ENCODE data around the gene TBC1D24. TPM values are rescaled to one million over a fixed set of nuclear protein-coding genes. Genes with fewer than 3 reads are reported as not detected.

TBC1D24 gene
- total RNA-seq, 4 donors from 2014 or later: 8.7 to 14.8 (median 9.9) TPM

GRCh38 chr16:2485811-2486507 lies 11.0 kb downstream of the TBC1D24 start:
- H3K9me3 ChIP-seq: no peaks in the 10 kb centered on the region
- H3K27ac ChIP-seq: no peak overlapping the region
- TF ChIP-seq, protein P1, sequence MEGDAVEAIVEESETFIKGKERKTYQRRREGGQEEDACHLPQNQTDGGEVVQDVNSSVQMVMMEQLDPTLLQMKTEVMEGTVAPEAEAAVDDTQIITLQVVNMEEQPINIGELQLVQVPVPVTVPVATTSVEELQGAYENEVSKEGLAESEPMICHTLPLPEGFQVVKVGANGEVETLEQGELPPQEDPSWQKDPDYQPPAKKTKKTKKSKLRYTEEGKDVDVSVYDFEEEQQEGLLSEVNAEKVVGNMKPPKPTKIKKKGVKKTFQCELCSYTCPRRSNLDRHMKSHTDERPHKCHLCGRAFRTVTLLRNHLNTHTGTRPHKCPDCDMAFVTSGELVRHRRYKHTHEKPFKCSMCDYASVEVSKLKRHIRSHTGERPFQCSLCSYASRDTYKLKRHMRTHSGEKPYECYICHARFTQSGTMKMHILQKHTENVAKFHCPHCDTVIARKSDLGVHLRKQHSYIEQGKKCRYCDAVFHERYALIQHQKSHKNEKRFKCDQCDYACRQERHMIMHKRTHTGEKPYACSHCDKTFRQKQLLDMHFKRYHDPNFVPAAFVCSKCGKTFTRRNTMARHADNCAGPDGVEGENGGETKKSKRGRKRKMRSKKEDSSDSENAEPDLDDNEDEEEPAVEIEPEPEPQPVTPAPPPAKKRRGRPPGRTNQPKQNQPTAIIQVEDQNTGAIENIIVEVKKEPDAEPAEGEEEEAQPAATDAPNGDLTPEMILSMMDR (IDR thresholded peaks at IDR 0.05 in 4 of 5, conservative IDR thresholded peaks at IDR 0.05 in 1 of 5): no peak
- TF ChIP-seq POLR2A (IDR thresholded peaks at IDR 0.05): no peak
- no peak overlapping the region for H3K4me3 ChIP-seq
- in situ Hi-C loops (cut with MboI; ENCODE audit: low sequenced_read_pairs in 4 of 4) (loop anchor here in 1 of 4 donors (25.0 kb wide), 1 partner anchor 149 kb away; the partner anchor contains the start of gene ABCA3), intact Hi-C loops (cut with DNase I; ENCODE audit: low total_unique reads) (loop anchor here (2.0 to 10.0 kb wide), 2 partner anchors 13 to 61 kb away; partner anchors contain the start of gene CCNF)
- ATAC-seq (no peak), DNase-seq (no peak)
- H3K4me1 ChIP-seq: peaks cover 23 to 53% of the 10 kb centered on the region in 2 donors
- no peaks in the 10 kb centered on the region for H3K27me3 ChIP-seq
- no peaks in the 10 kb centered on the region for H3K36me3 ChIP-seq

DNA sequence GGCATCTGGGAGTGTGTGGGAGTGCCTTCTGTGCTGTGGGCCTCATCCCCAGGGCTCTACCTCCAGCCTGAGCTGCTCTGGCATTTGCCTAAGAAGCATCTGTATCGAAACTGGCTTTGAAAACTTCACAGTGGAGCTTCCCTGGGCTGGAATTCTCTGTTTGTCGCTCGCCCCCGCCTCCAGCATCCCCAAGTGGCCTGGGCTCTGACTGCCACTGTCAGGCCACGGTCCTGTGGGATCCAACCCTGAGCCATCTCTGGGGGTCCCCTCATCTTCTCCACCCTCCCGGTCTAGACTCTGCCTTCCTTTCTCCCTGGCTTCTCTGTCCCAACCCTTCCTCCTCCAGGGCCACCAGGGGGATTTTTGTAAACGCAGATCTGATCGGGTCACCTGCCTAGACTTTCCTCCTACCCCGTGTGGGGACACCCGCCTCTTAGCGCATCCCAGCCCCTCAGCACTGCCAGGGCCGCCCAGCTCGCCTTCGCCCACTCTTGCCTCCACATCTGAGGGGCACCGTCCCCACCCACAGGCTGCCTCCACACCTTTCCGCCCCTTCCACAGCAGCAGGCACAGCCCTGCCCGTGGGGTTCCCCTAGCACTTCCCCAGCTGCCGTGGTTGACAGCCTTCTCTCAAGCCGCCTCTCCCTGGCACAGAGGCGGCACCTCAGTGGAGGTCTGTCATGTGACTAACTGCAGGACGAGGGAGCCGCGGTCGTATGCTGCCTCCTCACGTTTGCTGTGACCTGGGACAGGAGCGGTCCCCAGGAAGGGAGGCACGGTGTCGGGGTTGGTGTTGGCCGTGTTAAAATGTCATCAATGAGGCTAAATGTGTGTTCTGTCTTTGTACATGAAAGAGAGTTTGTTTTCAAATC lies 12.0 kb downstream of the TBC1D24 start:
- DNase-seq: peak; percentile 41 to 53
- no peak overlapping the region for H3K27ac ChIP-seq
- H3K4me1 ChIP-seq: peaks cover 23 to 53% of the 10 kb centered on the region in 2 donors
- no peak for ATAC-seq
- H3K4me3 ChIP-seq: no peak overlapping the region
- in situ Hi-C loops (cut with MboI; ENCODE audit: low sequenced_read_pairs in 4 of 4): loop anchor here in 1 of 4 donors (25.0 kb wide), 1 partner anchor 150 kb away; the partner anchor contains the start of gene ABCA3
- no peaks in the 10 kb centered on the region for H3K27me3 ChIP-seq
- TF ChIP-seq, protein P1 (IDR thresholded peaks at IDR 0.05 in 4 of 5, conservative IDR thresholded peaks at IDR 0.05 in 1 of 5): peak in 1 of 5 experiments; percentile 34
- no peak for TF ChIP-seq POLR2A (IDR thresholded peaks at IDR 0.05)
- intact Hi-C loops (cut with DNase I; ENCODE audit: low total_unique reads): loop anchor here (2.0 to 10.0 kb wide), 2 partner anchors 14 to 62 kb away; partner anchors contain the start of gene CCNF
- H3K9me3 ChIP-seq: no peaks in the 10 kb centered on the region
- H3K36me3 ChIP-seq: no peaks in the 10 kb centered on the region

DNA sequence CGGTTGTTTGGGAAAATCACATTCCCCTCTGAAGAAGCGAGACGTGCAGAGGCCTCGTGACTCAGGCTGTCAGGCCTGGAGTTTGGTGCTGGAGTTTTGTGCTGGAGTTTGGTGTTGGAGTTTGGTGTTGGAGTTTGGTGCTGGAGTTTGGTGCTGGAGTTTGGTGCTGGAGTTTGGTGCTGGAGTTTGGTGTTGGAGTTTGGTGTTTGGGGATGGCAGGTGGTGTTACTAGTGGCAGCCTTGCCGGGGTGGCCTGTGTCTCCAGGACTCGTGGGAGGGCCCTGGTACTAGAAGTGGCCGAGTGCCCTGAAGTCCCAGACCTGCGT lies 12.6 kb downstream of the TBC1D24 start:
- H3K27ac ChIP-seq: no peak overlapping the region
- ATAC-seq: no peak
- no peaks in the 10 kb centered on the region for H3K36me3 ChIP-seq
- in situ Hi-C loops (cut with MboI; ENCODE audit: low sequenced_read_pairs in 4 of 4): loop anchor here in 1 of 4 donors (25.0 kb wide), 1 partner anchor 150 kb away; the partner anchor contains the start of gene ABCA3
- H3K4me1 ChIP-seq: peaks cover 22 to 48% of the 10 kb centered on the region in 2 donors
- TF ChIP-seq, protein P1 (IDR thresholded peaks at IDR 0.05 in 4 of 5, conservative IDR thresholded peaks at IDR 0.05 in 1 of 5): no peak
- TF ChIP-seq POLR2A (IDR thresholded peaks at IDR 0.05): no peak
- DNase-seq: no peak
- no peaks in the 10 kb centered on the region for H3K27me3 ChIP-seq
- H3K9me3 ChIP-seq: no peaks in the 10 kb centered on the region
- intact Hi-C loops (cut with DNase I; ENCODE audit: low total_unique reads): loop anchor here (2.0 to 10.0 kb wide), 2 partner anchors 15 to 63 kb away; partner anchors contain the start of gene CCNF
- no peak overlapping the region for H3K4me3 ChIP-seq

DNA sequence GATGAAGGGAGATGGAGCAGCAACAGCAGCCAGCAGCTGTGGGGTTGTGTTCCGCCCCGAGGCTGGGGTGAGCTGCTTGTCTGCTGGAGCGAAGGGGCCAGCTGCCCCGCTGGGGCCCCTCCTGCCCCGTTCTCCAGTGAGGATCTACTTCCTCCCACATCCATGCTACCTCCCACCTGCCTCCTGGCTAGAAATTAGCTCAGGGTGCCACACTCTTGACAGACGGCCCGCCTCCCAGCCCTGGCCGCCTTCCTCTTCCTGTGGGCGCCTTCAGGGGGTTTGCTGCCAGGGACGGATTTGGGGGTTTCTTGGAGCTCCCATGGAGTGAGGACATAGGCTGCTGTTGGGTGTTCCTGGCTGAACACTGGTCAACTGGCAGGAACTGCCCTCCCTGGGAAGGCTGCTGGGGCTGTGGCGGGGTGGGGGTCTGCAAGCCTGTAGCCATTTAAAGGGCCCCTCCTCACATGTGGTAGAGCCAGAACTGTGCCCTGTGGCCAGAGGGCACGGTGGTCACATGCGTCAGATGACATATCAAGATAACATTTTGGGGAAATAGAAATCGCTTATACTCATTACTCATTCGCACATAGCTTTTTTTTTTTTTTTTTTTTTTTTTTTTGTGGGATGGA lies 13.1 kb downstream of the TBC1D24 start:
- no peak for ATAC-seq
- Histone ChIP-seq H3K36me3 (no peaks in the 10 kb centered on the region), H3K27me3 (no peaks in the 10 kb centered on the region), H3K27ac (no peak overlapping the region), H3K4me1 (peaks cover 17 to 43% of the 10 kb centered on the region in 2 donors), H3K9me3 (no peaks in the 10 kb centered on the region), H3K4me3 (no peak overlapping the region)
- in situ Hi-C loops (cut with MboI; ENCODE audit: low sequenced_read_pairs in 4 of 4) (loop anchor here in 1 of 4 donors (25.0 kb wide), 1 partner anchor 151 kb away; the partner anchor contains the start of gene ABCA3), intact Hi-C loops (cut with DNase I; ENCODE audit: low total_unique reads) (loop anchor here (2.0 to 10.0 kb wide), 2 partner anchors 15 to 63 kb away; partner anchors contain the start of gene CCNF)
- TF ChIP-seq, protein P1 (IDR thresholded peaks at IDR 0.05 in 4 of 5, conservative IDR thresholded peaks at IDR 0.05 in 1 of 5): no peak
- TF ChIP-seq POLR2A (IDR thresholded peaks at IDR 0.05): no peak
- no peak for DNase-seq
